Astrocyte (in vitro differentiated cells and primary cell): Measurements from ENCODE around the gene GMNN. TPM values are rescaled to one million over a fixed set of nuclear protein-coding genes. Genes with fewer than 3 reads are reported as not detected.

Experiments used
- DNase-seq: peaks from one replicate; pipeline ENCODE4 v3.0.0-alpha.2; 2010; ENCODE audit warnings: low read depth
- FAIRE-seq: peaks from 2 replicates; lab custom pipeline; 2011; peaks lifted over from hg19 to GRCh38; lab: Jason Lieb, UNC
- H2AFZ ChIP-seq: 2 replicates; pipeline ENCODE4 v1.6.0; 2012; ENCODE audit warnings: low read depth, low read length, inconsistent platforms
- H3K27ac ChIP-seq: 2 replicates; pipeline ENCODE4 v1.5.1; 2011; ENCODE audit warnings: low read depth, low read length, inconsistent platforms
- H3K27me3 ChIP-seq: 2 replicates; pipeline ENCODE4 v1.6.0; 2011; ENCODE audit warnings: low read length, inconsistent platforms; ENCODE audit not compliant: insufficient read depth
- H3K36me3 ChIP-seq: 2 replicates; pipeline ENCODE4 v1.5.1; 2011; ENCODE audit warnings: low read length, inconsistent platforms; ENCODE audit not compliant: insufficient read depth
- H3K4me1 ChIP-seq: 2 replicates; pipeline ENCODE4 v1.5.1; 2011; ENCODE audit warnings: low read length, inconsistent platforms; ENCODE audit not compliant: insufficient read depth
- H3K4me2 ChIP-seq: 2 replicates; pipeline ENCODE4 v1.6.0; 2012; ENCODE audit warnings: low read length, inconsistent platforms
- H3K4me3 ChIP-seq: 2 replicates; pipeline ENCODE4 v1.5.1; 2011; ENCODE audit warnings: low read depth, mild to moderate bottlenecking, low read length, inconsistent platforms; ENCODE audit not compliant: insufficient read depth
- H3K79me2 ChIP-seq: 2 replicates; pipeline ENCODE4 v1.6.0; 2012; ENCODE audit warnings: mild to moderate bottlenecking, low read length, inconsistent platforms; ENCODE audit not compliant: insufficient read depth
- H3K9ac ChIP-seq: 2 replicates; pipeline ENCODE4 v1.6.0; 2012; ENCODE audit warnings: mild to moderate bottlenecking, low read length, inconsistent platforms
- H3K9me3 ChIP-seq: 2 replicates; pipeline ENCODE4 v1.5.1; 2012; ENCODE audit warnings: low read depth, mild to moderate bottlenecking, low read length, inconsistent platforms; ENCODE audit not compliant: insufficient read depth
- H4K20me1 ChIP-seq: 2 replicates; pipeline ENCODE4 v1.6.0; 2012; ENCODE audit warnings: low read length, inconsistent platforms; ENCODE audit not compliant: insufficient read depth
- H3K27ac Mint-ChIP-seq: one replicate; pipeline ENCODE4 v1.8.0; 2021; ENCODE audit warnings: mild to moderate bottlenecking, mixed read lengths; ENCODE audit not compliant: unreplicated experiment
- H3K27me3 Mint-ChIP-seq: one replicate; pipeline ENCODE4 v1.8.0; 2021; ENCODE audit warnings: low read depth, mixed read lengths; ENCODE audit not compliant: unreplicated experiment
- H3K36me3 Mint-ChIP-seq: one replicate; pipeline ENCODE4 v1.8.0; 2021; ENCODE audit warnings: low read depth, mixed read lengths; ENCODE audit not compliant: unreplicated experiment
- H3K4me1 Mint-ChIP-seq: one replicate; pipeline ENCODE4 v1.8.0; 2021; ENCODE audit warnings: low read depth, mixed read lengths; ENCODE audit not compliant: unreplicated experiment
- H3K4me3 Mint-ChIP-seq: one replicate; pipeline ENCODE4 v1.8.0; 2021; ENCODE audit warnings: mild to moderate bottlenecking, moderate library complexity, mixed read lengths; ENCODE audit not compliant: unreplicated experiment
- H3K9me3 Mint-ChIP-seq: one replicate; pipeline ENCODE4 v1.8.0; 2021; ENCODE audit warnings: mild to moderate bottlenecking, mixed read lengths; ENCODE audit not compliant: unreplicated experiment
- EZH2 ChIP-seq: IDR thresholded peaks from 2 replicates; pipeline ENCODE4 v1.6.1; 2012; ENCODE audit warnings: mild to moderate bottlenecking, low read length, inconsistent platforms; ENCODE audit not compliant: insufficient read depth
- total RNA-seq: library from RNA; stranded (reverse); gene quantifications from 2 replicates; pipeline ENCODE4 v1.2.1, GENCODE V29; 2021
- TF ChIP-seq, protein P1 (sequence below): IDR thresholded peaks from 2 replicates; pipeline ENCODE4 v1.5.1; 2011; ENCODE audit warnings: low read depth, mild to moderate bottlenecking, inconsistent platforms, low read length, moderate library complexity; ENCODE audit not compliant: insufficient read depth

The GMNN gene
- total RNA-seq, 1 donor from 2014 or later, result 16.4 TPM

DNA sequence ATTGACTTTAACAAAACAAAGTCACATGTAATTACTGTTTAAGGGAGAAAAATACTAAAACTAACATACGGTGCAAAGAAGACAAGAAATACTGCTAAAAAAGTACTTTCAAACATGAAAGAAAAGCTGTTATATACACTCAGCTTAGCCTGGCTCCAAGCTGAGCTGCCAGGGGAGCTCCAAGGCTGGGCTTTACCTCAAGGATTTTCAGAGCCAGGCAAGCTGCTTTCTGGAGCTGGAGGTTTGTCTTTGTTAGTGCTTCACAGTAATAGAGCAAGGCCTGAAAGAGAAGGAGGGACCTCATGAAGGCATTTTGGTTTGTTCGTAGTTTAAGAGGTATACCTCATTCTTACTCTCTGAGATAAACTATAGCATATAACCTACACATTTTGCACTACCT is 43.6 kb downstream of the GMNN start:
- Mint-ChIP-seq H3K9me3 (no peaks in the 10 kb centered on the region), H3K27ac (no peak overlapping the region), H3K4me3 (no peak overlapping the region), H3K27me3 (no peaks in the 10 kb centered on the region), H3K4me1 (no peaks in the 10 kb centered on the region), H3K36me3 (no peaks in the 10 kb centered on the region)
- Histone ChIP-seq H3K4me1 (no peaks in the 10 kb centered on the region), H3K4me2 (no peak overlapping the region), H3K4me3 (no peak overlapping the region), H3K27ac (no peak overlapping the region), H4K20me1 (no peaks in the 10 kb centered on the region), H3K9ac (no peak overlapping the region), H3K79me2 (no peaks in the 10 kb centered on the region), H3K9me3 (no peaks in the 10 kb centered on the region), H3K27me3 (no peaks in the 10 kb centered on the region), H2AFZ (no peak overlapping the region), H3K36me3 (no peaks in the 10 kb centered on the region)
- no peak for DNase-seq
- TF ChIP-seq, protein P1, sequence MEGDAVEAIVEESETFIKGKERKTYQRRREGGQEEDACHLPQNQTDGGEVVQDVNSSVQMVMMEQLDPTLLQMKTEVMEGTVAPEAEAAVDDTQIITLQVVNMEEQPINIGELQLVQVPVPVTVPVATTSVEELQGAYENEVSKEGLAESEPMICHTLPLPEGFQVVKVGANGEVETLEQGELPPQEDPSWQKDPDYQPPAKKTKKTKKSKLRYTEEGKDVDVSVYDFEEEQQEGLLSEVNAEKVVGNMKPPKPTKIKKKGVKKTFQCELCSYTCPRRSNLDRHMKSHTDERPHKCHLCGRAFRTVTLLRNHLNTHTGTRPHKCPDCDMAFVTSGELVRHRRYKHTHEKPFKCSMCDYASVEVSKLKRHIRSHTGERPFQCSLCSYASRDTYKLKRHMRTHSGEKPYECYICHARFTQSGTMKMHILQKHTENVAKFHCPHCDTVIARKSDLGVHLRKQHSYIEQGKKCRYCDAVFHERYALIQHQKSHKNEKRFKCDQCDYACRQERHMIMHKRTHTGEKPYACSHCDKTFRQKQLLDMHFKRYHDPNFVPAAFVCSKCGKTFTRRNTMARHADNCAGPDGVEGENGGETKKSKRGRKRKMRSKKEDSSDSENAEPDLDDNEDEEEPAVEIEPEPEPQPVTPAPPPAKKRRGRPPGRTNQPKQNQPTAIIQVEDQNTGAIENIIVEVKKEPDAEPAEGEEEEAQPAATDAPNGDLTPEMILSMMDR, result no peak
- no peak for TF ChIP-seq EZH2
- no peak for FAIRE-seq

DNA sequence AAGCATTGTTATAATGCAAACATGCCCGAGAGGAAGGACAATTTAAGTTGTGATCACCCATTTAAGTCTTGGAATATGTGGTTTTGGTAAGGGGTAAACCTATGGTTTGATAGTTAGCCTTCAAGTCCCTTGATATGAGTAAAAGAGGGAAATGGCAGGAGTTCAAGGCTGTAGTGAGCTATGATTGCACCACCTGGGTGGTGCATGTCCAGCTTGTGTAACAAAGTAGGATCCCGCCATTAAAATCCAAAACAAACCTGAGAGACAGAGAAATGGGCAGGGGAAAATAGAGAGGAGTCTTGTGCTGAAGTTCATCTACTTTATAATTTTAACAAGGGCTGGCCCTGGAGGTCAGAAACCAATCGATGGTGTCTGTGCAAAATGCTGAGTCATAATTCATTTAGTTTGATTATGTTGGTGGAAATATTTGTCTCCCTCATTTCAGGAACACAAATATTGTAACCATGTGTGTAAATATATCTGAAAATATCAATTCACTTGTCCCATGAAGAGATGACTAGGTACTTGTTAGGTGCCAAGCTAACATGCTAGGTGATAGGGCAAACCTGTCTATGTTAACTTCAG is 47.2 kb downstream of the GMNN start:
- H3K36me3 ChIP-seq, result no peaks in the 10 kb centered on the region
- H2AFZ ChIP-seq, result no peak overlapping the region
- no peak for FAIRE-seq
- no peak for DNase-seq
- H3K4me1 ChIP-seq, result no peaks in the 10 kb centered on the region
- no peak overlapping the region for H3K9ac ChIP-seq
- no peaks in the 10 kb centered on the region for H3K27me3 ChIP-seq
- no peaks in the 10 kb centered on the region for H4K20me1 ChIP-seq
- H3K27me3 Mint-ChIP-seq, result no peaks in the 10 kb centered on the region
- H3K9me3 Mint-ChIP-seq, result no peaks in the 10 kb centered on the region
- H3K4me1 Mint-ChIP-seq, result no peaks in the 10 kb centered on the region
- H3K27ac ChIP-seq, result no peak overlapping the region
- no peak overlapping the region for H3K4me2 ChIP-seq
- no peaks in the 10 kb centered on the region for H3K79me2 ChIP-seq
- H3K4me3 Mint-ChIP-seq, result no peak overlapping the region
- H3K4me3 ChIP-seq, result no peak overlapping the region
- no peaks in the 10 kb centered on the region for H3K9me3 ChIP-seq
- no peak overlapping the region for H3K27ac Mint-ChIP-seq
- TF ChIP-seq, protein P1, result no peak
- TF ChIP-seq EZH2, result no peak
- H3K36me3 Mint-ChIP-seq, result no peaks in the 10 kb centered on the region

DNA sequence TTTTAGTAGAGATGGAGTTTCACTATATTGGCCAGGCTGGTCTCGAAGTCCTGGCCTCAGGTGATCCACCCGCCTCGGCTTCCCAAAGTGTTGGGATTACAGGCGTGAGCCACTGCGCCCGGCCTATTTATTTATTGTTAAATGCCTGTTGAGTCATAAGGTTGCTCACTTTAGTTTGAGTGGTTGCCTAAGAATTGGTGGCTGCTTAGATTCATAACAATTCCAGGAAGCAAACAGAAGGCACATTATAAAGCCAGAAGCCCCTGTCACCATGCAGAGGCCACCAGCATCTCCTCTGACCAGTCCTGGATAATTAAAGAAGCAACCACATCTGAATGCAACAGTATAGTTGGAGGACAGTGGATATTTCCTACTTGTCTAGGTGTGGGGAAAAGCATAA is 48.0 kb downstream of the GMNN start:
- peak; percentile 18 for DNase-seq
- Mint-ChIP-seq H3K9me3 (no peaks in the 10 kb centered on the region), H3K36me3 (no peaks in the 10 kb centered on the region), H3K4me3 (no peak overlapping the region), H3K27ac (no peak overlapping the region), H3K4me1 (no peaks in the 10 kb centered on the region), H3K27me3 (no peaks in the 10 kb centered on the region)
- H3K27ac ChIP-seq, result no peak overlapping the region
- H2AFZ ChIP-seq, result no peak overlapping the region
- H3K4me2 ChIP-seq, result no peak overlapping the region
- H3K36me3 ChIP-seq, result no peaks in the 10 kb centered on the region
- no peaks in the 10 kb centered on the region for H4K20me1 ChIP-seq
- H3K79me2 ChIP-seq, result no peaks in the 10 kb centered on the region
- TF ChIP-seq, protein P1, result no peak
- TF ChIP-seq EZH2, result no peak
- no peak overlapping the region for H3K4me3 ChIP-seq
- H3K9ac ChIP-seq, result no peak overlapping the region
- no peaks in the 10 kb centered on the region for H3K4me1 ChIP-seq
- no peaks in the 10 kb centered on the region for H3K9me3 ChIP-seq
- FAIRE-seq, result no peak
- no peaks in the 10 kb centered on the region for H3K27me3 ChIP-seq
